ENCODE results near the gene UVSSA. TPM values are rescaled to one million over a fixed set of nuclear protein-coding genes. Genes with fewer than 3 reads are reported as not detected.

UVSSA gene
- total and polyA plus RNA-seq, 2 donors (not counting 1 experiment from before 2014, with no cell fraction given): 34.6 to 40.5 TPM

GRCh38 chr4:1383728-1384591 is 37.0 kb downstream of the UVSSA start:
- Mint-ChIP-seq H3K27me3 (no peaks in the 10 kb centered on the region), H3K27ac (no peak overlapping the region), H3K4me1 (no peaks in the 10 kb centered on the region), H3K9me3 (ENCODE audit: insufficient read depth) (peaks cover 10% of the 10 kb centered on the region), H3K4me3 (no peak overlapping the region)
- no peak overlapping the region for H3K4me3 ChIP-seq (ENCODE audit: control extremely low read depth in 1 of 5, extremely low read depth in 1 of 5, insufficient read depth in 1 of 5, low read depth in 2 of 5, low read length in 4 of 5)
- POLR2A ChIA-PET: no interaction called here
- H3K36me3 ChIP-seq (replicated peaks in 1 of 2; ENCODE audit: control extremely low read depth in 1 of 2, control insufficient read depth in 1 of 2, extremely low read depth in 1 of 2, insufficient read depth in 2 of 2, low read length in 1 of 2): peaks cover 0 to 2% of the 10 kb centered on the region in 2 experiments
- no peaks in the 10 kb centered on the region for H4K20me1 ChIP-seq (ENCODE audit: control insufficient read depth, insufficient read depth, low read length, poor library complexity, severe bottlenecking)
- no peaks in the 10 kb centered on the region for H3K27me3 ChIP-seq (replicated peaks in 1 of 4; ENCODE audit: control extremely low read depth in 1 of 4, control insufficient read depth in 3 of 4, insufficient read depth in 4 of 4, low read length in 3 of 4)
- CTCF ChIA-PET: no interaction called here
- 94% methylated on average over 31 of the region's 34 CpGs for WGBS (ENCODE audit: insufficient coverage)
- no peak overlapping the region for H2AFZ ChIP-seq (ENCODE audit: insufficient read depth, low read depth, low read length, poor library complexity, severe bottlenecking)
- no peaks in the 10 kb centered on the region for H3K4me1 ChIP-seq (ENCODE audit: control insufficient read depth in 2 of 2, insufficient read depth in 2 of 2, low read length in 2 of 2)
- ATAC-seq (ENCODE audit: low read depth) (no peak), DNase-seq (no peak)
- no peak overlapping the region for H3K27ac ChIP-seq (ENCODE audit: low read length in 2 of 2)
- intact Hi-C loops (cut with micrococcal nuclease): no loop called here
- peaks cover under 1 to 9% (median 2%) of the 10 kb centered on the region in 3 donors for H3K9me3 ChIP-seq (ENCODE audit: control extremely low read depth in 1 of 3, control insufficient read depth in 2 of 3, insufficient read depth in 1 of 3, low read length in 2 of 3)
- TF ChIP-seq CTCF (IDR thresholded peaks at IDR 0.05) (no peak), EZH2 (IDR thresholded peaks at IDR 0.05; ENCODE audit: borderline replicate concordance, insufficient read depth, low read depth, low read length, poor library complexity, severe bottlenecking) (no peak)
- H3K4me2 ChIP-seq (replicated peaks; ENCODE audit: low read depth, low read length, poor library complexity, severe bottlenecking): no peak overlapping the region
- no peak overlapping the region for H3K9ac ChIP-seq (ENCODE audit: low read length)
- no peaks in the 10 kb centered on the region for H3K79me2 ChIP-seq (ENCODE audit: control insufficient read depth, insufficient read depth, low read length)

- Histone ChIP-seq H4K20me1 (ENCODE audit: control insufficient read depth, insufficient read depth, low read length, poor library complexity, severe bottlenecking) (no peaks in the 10 kb centered on the region), H3K4me3 (ENCODE audit: control extremely low read depth in 1 of 5, extremely low read depth in 1 of 5, insufficient read depth in 1 of 5, low read depth in 2 of 5, low read length in 4 of 5) (no peak overlapping the region), H3K27me3 (replicated peaks in 1 of 4; ENCODE audit: control extremely low read depth in 1 of 4, control insufficient read depth in 3 of 4, insufficient read depth in 4 of 4, low read length in 3 of 4) (no peaks in the 10 kb centered on the region), H3K36me3 (replicated peaks in 1 of 2; ENCODE audit: control extremely low read depth in 1 of 2, control insufficient read depth in 1 of 2, extremely low read depth in 1 of 2, insufficient read depth in 2 of 2, low read length in 1 of 2) (peaks cover 0 to 2% of the 10 kb centered on the region in 2 experiments), H2AFZ (ENCODE audit: insufficient read depth, low read depth, low read length, poor library complexity, severe bottlenecking) (no peak overlapping the region), H3K79me2 (ENCODE audit: control insufficient read depth, insufficient read depth, low read length) (no peaks in the 10 kb centered on the region), H3K9me3 (ENCODE audit: control extremely low read depth in 1 of 3, control insufficient read depth in 2 of 3, insufficient read depth in 1 of 3, low read length in 2 of 3) (peaks cover 2 to 13% (median 8%) of the 10 kb centered on the region in 3 donors), H3K4me1 (ENCODE audit: control insufficient read depth in 2 of 2, insufficient read depth in 2 of 2, low read length in 2 of 2) (no peaks in the 10 kb centered on the region), H3K27ac (ENCODE audit: low read length in 2 of 2) (no peak overlapping the region), H3K9ac (ENCODE audit: low read length) (no peak overlapping the region), H3K4me2 (replicated peaks; ENCODE audit: low read depth, low read length, poor library complexity, severe bottlenecking) (no peak overlapping the region)
- ChIA-PET POLR2A (no interaction called here), CTCF (no interaction called here)
- H3K27ac Mint-ChIP-seq: no peak overlapping the region
- WGBS (ENCODE audit: insufficient coverage): 90% methylated on average over 16 of the region's 16 CpGs
- TF ChIP-seq CTCF (IDR thresholded peaks at IDR 0.05): no peak
- TF ChIP-seq EZH2 (IDR thresholded peaks at IDR 0.05; ENCODE audit: borderline replicate concordance, insufficient read depth, low read depth, low read length, poor library complexity, severe bottlenecking): no peak
- H3K27me3 Mint-ChIP-seq: no peaks in the 10 kb centered on the region
- no peak overlapping the region for H3K4me3 Mint-ChIP-seq
- ATAC-seq (ENCODE audit: low read depth): no peak
- DNase-seq: no peak
- intact Hi-C loops (cut with micrococcal nuclease): no loop called here
- H3K4me1 Mint-ChIP-seq: no peaks in the 10 kb centered on the region
- peaks cover 13% of the 10 kb centered on the region for H3K9me3 Mint-ChIP-seq (ENCODE audit: insufficient read depth)
Observed at GRCh38 chr4:1384675-1385372, 37.8 kb downstream of the UVSSA start.

All from B cell (primary cell).